Progenitor cell of endocrine pancreas (in vitro differentiated cells): Measurements from ENCODE around the gene MAP3K19. TPM values are rescaled to one million over a fixed set of nuclear protein-coding genes. Genes with fewer than 3 reads are reported as not detected.

Source experiments
- DNase-seq: peaks from one replicate; pipeline ENCODE4 v3.0.0; 2021; ENCODE audit warnings: low spot score; ENCODE audit not compliant: unreplicated experiment
- H3K27ac Mint-ChIP-seq: 2 replicates; pipeline ENCODE4 v1.8.0; 2021; ENCODE audit warnings: mild to moderate bottlenecking, moderate library complexity, mixed read lengths
- H3K27me3 Mint-ChIP-seq: 2 replicates; pipeline ENCODE4 v1.8.0; 2021; ENCODE audit warnings: mixed read lengths
- H3K36me3 Mint-ChIP-seq: 2 replicates; pipeline ENCODE4 v1.8.0; 2022; ENCODE audit warnings: mixed read lengths; ENCODE audit not compliant: insufficient read depth
- H3K4me1 Mint-ChIP-seq: 2 replicates; pipeline ENCODE4 v1.8.0; 2021; ENCODE audit warnings: low read depth, mixed read lengths
- H3K4me3 Mint-ChIP-seq: 2 replicates; pipeline ENCODE4 v1.8.0; 2021; ENCODE audit warnings: low read depth, mild to moderate bottlenecking, moderate library complexity, mixed read lengths
- H3K9me3 Mint-ChIP-seq: 2 replicates; pipeline ENCODE4 v1.8.0; 2021; ENCODE audit warnings: low read depth, mixed read lengths
- total RNA-seq: library from RNA; stranded (reverse); gene quantifications from 2 replicates; pipeline ENCODE4 v1.2.1, GENCODE V29; 2021
- TF ChIP-seq, protein P1 (sequence below): fragments of 200-600 bp; sonication (generic); IDR thresholded peaks from one replicate; pipeline ENCODE4 v1.5.0; 2021; ENCODE audit warnings: antibody characterized with exemption, mild to moderate bottlenecking; ENCODE audit not compliant: unreplicated experiment

Gene MAP3K19
- total RNA-seq, 1 donor from 2014 or later, result not detected

DNA sequence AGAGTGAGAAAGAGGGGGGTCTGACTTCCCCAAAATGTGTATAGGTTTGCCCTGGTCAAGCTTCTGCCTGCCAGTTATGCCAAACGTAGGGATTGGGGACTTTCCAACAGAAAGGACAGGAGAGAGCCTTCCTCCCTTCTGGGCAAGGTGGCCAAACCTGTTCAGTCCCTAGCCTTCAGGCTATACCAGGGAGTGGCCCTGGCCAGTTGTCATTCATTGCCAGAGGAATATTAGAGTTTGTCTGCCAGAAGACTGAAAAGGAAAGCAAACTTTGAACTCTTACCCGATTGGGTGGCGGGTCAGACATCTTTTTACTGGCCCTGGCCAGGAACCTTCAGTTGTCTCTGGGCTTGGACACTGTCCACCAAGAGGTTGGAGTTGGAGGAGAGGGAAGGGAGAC lies 27.0 kb upstream of the MAP3K19 start:
- Mint-ChIP-seq H3K36me3 (peaks cover 61% of the 10 kb centered on the region), H3K9me3 (peaks cover 46% of the 10 kb centered on the region), H3K4me1 (no peaks in the 10 kb centered on the region), H3K4me3 (no peak overlapping the region), H3K27ac (no peak overlapping the region), H3K27me3 (no peaks in the 10 kb centered on the region)
- TF ChIP-seq, protein P1, sequence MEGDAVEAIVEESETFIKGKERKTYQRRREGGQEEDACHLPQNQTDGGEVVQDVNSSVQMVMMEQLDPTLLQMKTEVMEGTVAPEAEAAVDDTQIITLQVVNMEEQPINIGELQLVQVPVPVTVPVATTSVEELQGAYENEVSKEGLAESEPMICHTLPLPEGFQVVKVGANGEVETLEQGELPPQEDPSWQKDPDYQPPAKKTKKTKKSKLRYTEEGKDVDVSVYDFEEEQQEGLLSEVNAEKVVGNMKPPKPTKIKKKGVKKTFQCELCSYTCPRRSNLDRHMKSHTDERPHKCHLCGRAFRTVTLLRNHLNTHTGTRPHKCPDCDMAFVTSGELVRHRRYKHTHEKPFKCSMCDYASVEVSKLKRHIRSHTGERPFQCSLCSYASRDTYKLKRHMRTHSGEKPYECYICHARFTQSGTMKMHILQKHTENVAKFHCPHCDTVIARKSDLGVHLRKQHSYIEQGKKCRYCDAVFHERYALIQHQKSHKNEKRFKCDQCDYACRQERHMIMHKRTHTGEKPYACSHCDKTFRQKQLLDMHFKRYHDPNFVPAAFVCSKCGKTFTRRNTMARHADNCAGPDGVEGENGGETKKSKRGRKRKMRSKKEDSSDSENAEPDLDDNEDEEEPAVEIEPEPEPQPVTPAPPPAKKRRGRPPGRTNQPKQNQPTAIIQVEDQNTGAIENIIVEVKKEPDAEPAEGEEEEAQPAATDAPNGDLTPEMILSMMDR, result no peak
- DNase-seq, result no peak

DNA sequence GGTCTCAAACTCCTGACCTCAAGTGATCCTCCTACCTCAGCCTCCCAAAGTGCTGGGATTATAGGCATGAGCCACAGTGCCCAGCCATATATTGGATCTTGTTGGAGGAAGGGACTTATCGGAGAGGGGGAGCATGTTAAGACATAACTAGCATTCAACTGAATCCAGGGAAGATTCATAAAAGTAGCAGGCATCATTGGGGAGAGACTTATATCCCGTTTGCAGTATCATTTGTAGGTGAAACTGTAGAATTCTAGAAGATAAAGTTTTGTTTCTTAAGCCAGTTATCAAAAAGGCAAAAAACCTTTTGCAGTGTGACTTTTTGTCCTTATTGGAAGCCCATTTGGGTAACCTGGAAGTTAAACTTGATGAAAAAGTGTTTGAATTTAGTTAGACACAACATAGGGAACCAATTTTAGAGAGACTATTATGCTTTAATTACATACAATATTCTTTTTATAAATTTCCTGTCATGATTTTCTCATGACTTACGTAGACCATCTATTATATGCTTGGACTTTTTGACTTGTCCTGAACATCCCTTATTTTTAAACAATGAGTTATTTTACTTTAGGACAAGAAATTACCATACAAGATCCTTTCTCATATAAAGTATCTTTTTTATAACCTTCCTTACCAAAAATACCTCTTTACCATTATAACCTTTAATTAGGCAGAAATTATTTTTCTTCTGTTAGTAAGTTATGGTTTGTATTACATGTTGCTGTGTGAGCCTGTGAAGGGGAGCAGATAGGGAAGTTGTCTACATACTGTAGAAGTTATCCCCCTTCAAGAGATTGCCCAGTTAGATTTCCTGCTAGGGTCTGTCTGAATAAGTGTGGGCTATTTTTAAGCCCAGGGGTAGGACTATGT lies 25.1 kb upstream of the MAP3K19 start:
- TF ChIP-seq, protein P1, result no peak
- H3K36me3 Mint-ChIP-seq, result peaks cover 63% of the 10 kb centered on the region
- no peak overlapping the region for H3K27ac Mint-ChIP-seq
- DNase-seq, result no peak
- no peak overlapping the region for H3K4me3 Mint-ChIP-seq
- peaks cover 50% of the 10 kb centered on the region for H3K9me3 Mint-ChIP-seq
- no peaks in the 10 kb centered on the region for H3K4me1 Mint-ChIP-seq
- no peaks in the 10 kb centered on the region for H3K27me3 Mint-ChIP-seq

DNA sequence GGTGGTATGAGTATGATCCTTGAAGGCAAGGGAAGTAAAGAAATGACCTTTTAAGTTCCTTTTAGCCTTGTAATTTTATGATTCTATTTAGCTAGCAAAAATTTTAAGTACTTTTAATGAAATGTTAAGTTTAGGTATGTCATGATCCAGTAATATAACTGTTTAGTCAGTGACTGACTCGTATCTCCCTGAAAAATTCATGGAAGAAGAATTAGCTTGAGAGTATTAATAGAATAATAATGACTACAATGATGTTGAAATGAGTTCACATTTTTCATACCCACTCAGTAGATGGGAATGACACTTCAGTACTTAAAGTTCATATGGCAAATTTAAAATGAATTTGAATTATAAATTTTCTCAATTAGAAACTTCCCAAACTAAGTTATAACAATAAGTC lies 19.5 kb upstream of the MAP3K19 start:
- H3K36me3 Mint-ChIP-seq, result peaks cover 60% of the 10 kb centered on the region
- no peak overlapping the region for H3K4me3 Mint-ChIP-seq

DNA sequence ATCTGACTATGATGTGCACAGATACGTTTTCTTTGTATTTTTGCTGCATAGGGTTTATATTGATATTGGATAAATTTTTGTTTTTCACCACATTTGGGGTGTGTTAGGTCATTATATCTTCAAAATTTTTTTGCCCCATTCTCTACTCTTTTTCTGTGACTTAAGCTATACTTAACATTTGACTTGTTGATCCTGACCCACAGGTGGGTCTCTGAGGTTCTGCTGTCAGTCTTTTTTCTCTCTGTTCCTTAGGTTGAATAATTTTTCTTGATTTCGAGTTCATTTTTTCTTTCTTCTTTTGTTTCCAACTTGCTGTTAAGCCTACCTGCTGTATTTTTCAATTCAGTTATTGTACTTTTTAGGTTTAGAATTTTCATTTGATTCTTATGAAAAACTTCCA lies 16.9 kb upstream of the MAP3K19 start:
- no peak for DNase-seq
- Mint-ChIP-seq H3K4me1 (no peaks in the 10 kb centered on the region), H3K27me3 (no peaks in the 10 kb centered on the region), H3K27ac (no peak overlapping the region), H3K4me3 (no peak overlapping the region), H3K9me3 (peaks cover 12% of the 10 kb centered on the region), H3K36me3 (peaks cover 51% of the 10 kb centered on the region)
- TF ChIP-seq, protein P1, result no peak

More for the DNA sequence above, 19.5 kb upstream of the MAP3K19 start:
- DNase-seq, result no peak
- Mint-ChIP-seq H3K9me3 (peaks cover 25% of the 10 kb centered on the region), H3K27me3 (no peaks in the 10 kb centered on the region), H3K4me1 (no peaks in the 10 kb centered on the region), H3K27ac (no peak overlapping the region)
- TF ChIP-seq, protein P1, result no peak

DNA sequence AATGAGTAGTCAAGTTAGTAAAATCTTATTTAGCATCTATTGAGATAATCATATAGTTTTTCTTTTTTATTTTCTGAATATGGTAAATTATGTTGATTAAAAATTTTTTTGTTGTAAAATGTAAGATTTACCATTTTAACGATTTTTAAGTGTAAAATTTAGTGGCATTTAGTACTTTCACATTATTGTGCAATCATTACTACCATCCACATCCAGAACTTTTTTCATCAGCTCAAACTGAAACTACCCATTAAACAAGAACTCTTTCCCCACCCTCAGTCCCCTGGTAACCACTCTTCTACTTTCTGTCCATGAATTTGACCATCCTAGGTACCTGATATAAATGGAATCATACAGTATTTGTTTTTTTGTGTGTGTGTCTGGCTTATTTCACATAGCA lies 16.0 kb upstream of the MAP3K19 start:
- Mint-ChIP-seq H3K27ac (no peak overlapping the region), H3K36me3 (peaks cover 45% of the 10 kb centered on the region)

More for the DNA sequence above, 16.0 kb upstream of the MAP3K19 start:
- peaks cover 6% of the 10 kb centered on the region for H3K9me3 Mint-ChIP-seq
- H3K4me1 Mint-ChIP-seq, result no peaks in the 10 kb centered on the region
- H3K4me3 Mint-ChIP-seq, result no peak overlapping the region
- H3K27me3 Mint-ChIP-seq, result no peaks in the 10 kb centered on the region
- TF ChIP-seq, protein P1, result no peak
- no peak for DNase-seq
